ENCODE data around the gene SUB1.

The SUB1 gene

GRCh38 chr5:32542216-32543059, 42.9 kb upstream of the SUB1 start:
- H3K9me2 ChIP-seq (ENCODE audit: low read depth, low read length): no peaks in the 10 kb centered on the region
- H2AFZ ChIP-seq (ENCODE audit: low read length): no peak overlapping the region
- H3K79me2 ChIP-seq (ENCODE audit: insufficient read depth, low read length): no peaks in the 10 kb centered on the region
- no peaks in the 10 kb centered on the region; the same call in 1 of the 2 replicates for H3K27me3 ChIP-seq (ENCODE audit: insufficient read depth, low read length)
- no peak overlapping the region for H3K4me2 ChIP-seq (ENCODE audit: low read length)
- H3K27ac ChIP-seq (ENCODE audit: low read depth, low read length, poor library complexity, severe bottlenecking): no peak overlapping the region
- H3K4me1 ChIP-seq (ENCODE audit: insufficient read depth, low read length, severe bottlenecking): no peaks in the 10 kb centered on the region
- no peaks in the 10 kb centered on the region for H4K20me1 ChIP-seq (ENCODE audit: insufficient read depth, low read length)
- no peaks in the 10 kb centered on the region for H3K36me3 ChIP-seq (ENCODE audit: insufficient read depth, low read length)
- H3K4me3 ChIP-seq (ENCODE audit: low read depth, low read length, poor library complexity, severe bottlenecking): no peak overlapping the region
- no peaks in the 10 kb centered on the region for H3K9me3 ChIP-seq (ENCODE audit: low read length)
- H3F3A ChIP-seq (ENCODE audit: insufficient read depth, low read length): no peaks in the 10 kb centered on the region
- no peak overlapping the region for H3K9ac ChIP-seq (ENCODE audit: low read length)
- TF ChIP-seq EZH2 (IDR thresholded peaks at IDR 0.05; ENCODE audit: borderline replicate concordance, low read length): no peak
- TF ChIP-seq, protein P1, sequence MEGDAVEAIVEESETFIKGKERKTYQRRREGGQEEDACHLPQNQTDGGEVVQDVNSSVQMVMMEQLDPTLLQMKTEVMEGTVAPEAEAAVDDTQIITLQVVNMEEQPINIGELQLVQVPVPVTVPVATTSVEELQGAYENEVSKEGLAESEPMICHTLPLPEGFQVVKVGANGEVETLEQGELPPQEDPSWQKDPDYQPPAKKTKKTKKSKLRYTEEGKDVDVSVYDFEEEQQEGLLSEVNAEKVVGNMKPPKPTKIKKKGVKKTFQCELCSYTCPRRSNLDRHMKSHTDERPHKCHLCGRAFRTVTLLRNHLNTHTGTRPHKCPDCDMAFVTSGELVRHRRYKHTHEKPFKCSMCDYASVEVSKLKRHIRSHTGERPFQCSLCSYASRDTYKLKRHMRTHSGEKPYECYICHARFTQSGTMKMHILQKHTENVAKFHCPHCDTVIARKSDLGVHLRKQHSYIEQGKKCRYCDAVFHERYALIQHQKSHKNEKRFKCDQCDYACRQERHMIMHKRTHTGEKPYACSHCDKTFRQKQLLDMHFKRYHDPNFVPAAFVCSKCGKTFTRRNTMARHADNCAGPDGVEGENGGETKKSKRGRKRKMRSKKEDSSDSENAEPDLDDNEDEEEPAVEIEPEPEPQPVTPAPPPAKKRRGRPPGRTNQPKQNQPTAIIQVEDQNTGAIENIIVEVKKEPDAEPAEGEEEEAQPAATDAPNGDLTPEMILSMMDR (IDR thresholded peaks at IDR 0.05; ENCODE audit: low read length): no peak

GRCh38 chr5:32543291-32543690, 42.1 kb upstream of the SUB1 start:
- Histone ChIP-seq H3K9ac (ENCODE audit: low read length) (no peak overlapping the region), H2AFZ (ENCODE audit: low read length) (no peak overlapping the region), H3K4me1 (ENCODE audit: insufficient read depth, low read length, severe bottlenecking) (no peaks in the 10 kb centered on the region), H3K36me3 (ENCODE audit: insufficient read depth, low read length) (no peaks in the 10 kb centered on the region), H3K4me2 (ENCODE audit: low read length) (no peak overlapping the region), H3K27ac (ENCODE audit: low read depth, low read length, poor library complexity, severe bottlenecking) (no peak overlapping the region), H3K27me3 (ENCODE audit: insufficient read depth, low read length) (no peaks in the 10 kb centered on the region; the same call in 1 of the 2 replicates), H4K20me1 (ENCODE audit: insufficient read depth, low read length) (no peaks in the 10 kb centered on the region), H3K9me3 (ENCODE audit: low read length) (no peaks in the 10 kb centered on the region), H3K79me2 (ENCODE audit: insufficient read depth, low read length) (no peaks in the 10 kb centered on the region), H3K4me3 (ENCODE audit: low read depth, low read length, poor library complexity, severe bottlenecking) (no peak overlapping the region), H3F3A (ENCODE audit: insufficient read depth, low read length) (no peaks in the 10 kb centered on the region), H3K9me2 (ENCODE audit: low read depth, low read length) (no peaks in the 10 kb centered on the region)
- TF ChIP-seq, protein P1 (IDR thresholded peaks at IDR 0.05; ENCODE audit: low read length): no peak
- no peak for TF ChIP-seq EZH2 (IDR thresholded peaks at IDR 0.05; ENCODE audit: borderline replicate concordance, low read length)

- Histone ChIP-seq H3K27me3 (ENCODE audit: insufficient read depth, low read length) (no peaks in the 10 kb centered on the region), H3K4me1 (ENCODE audit: insufficient read depth, low read length, severe bottlenecking) (no peaks in the 10 kb centered on the region), H3K4me2 (ENCODE audit: low read length) (no peak overlapping the region), H3K9ac (ENCODE audit: low read length) (no peak overlapping the region), H3K79me2 (ENCODE audit: insufficient read depth, low read length) (no peaks in the 10 kb centered on the region), H3K9me2 (ENCODE audit: low read depth, low read length) (no peaks in the 10 kb centered on the region), H3F3A (ENCODE audit: insufficient read depth, low read length) (no peaks in the 10 kb centered on the region), H2AFZ (ENCODE audit: low read length) (no peak overlapping the region), H3K27ac (ENCODE audit: low read depth, low read length, poor library complexity, severe bottlenecking) (no peak overlapping the region), H3K9me3 (ENCODE audit: low read length) (no peaks in the 10 kb centered on the region), H3K4me3 (ENCODE audit: low read depth, low read length, poor library complexity, severe bottlenecking) (no peak overlapping the region), H3K36me3 (ENCODE audit: insufficient read depth, low read length) (no peaks in the 10 kb centered on the region), H4K20me1 (ENCODE audit: insufficient read depth, low read length) (no peaks in the 10 kb centered on the region)
- TF ChIP-seq, protein P1 (IDR thresholded peaks at IDR 0.05; ENCODE audit: low read length): no peak
- TF ChIP-seq EZH2 (IDR thresholded peaks at IDR 0.05; ENCODE audit: borderline replicate concordance, low read length): no peak
Measured at GRCh38 chr5:32545102-32545800, 40.1 kb upstream of the SUB1 start.

All from OCI-LY1 (cell line).